ENCODE data around the gene GATA5.

GRCh38 chr20:62519826-62520225 lies 44.0 kb upstream of the GATA5 start:
- TF ChIP-seq CTCF (conservative IDR thresholded peaks at IDR 0.05) (no peak), EZH2 (IDR thresholded peaks at IDR 0.05; ENCODE audit: low read depth) (no peak)

Data from PC-9 (cell line).